ENCODE results near the gene MDH2.

The MDH2 gene

GRCh38 chr7:76048668-76048988 lies 722 bp downstream of the MDH2 start:
- Histone ChIP-seq H3K4me3 (ENCODE audit: low read length, poor library complexity, severe bottlenecking) (peak overlapping the region; percentile 97), H3K9me2 (replicated peaks; ENCODE audit: low read depth, low read length) (no peaks in the 10 kb centered on the region), H2AFZ (ENCODE audit: low read length) (peak overlapping the region; percentile 81), H3F3A (ENCODE audit: low read depth) (no peaks in the 10 kb centered on the region), H4K20me1 (ENCODE audit: insufficient read depth, low read length, poor library complexity, severe bottlenecking) (peaks cover 23% of the 10 kb centered on the region), H3K79me2 (ENCODE audit: insufficient read depth, low read length) (peaks cover 89% of the 10 kb centered on the region), H3K9me3 (ENCODE audit: insufficient read depth, low read depth, low read length) (no peaks in the 10 kb centered on the region), H3K4me2 (ENCODE audit: low read depth, low read length, poor library complexity, severe bottlenecking) (peak overlapping the region; percentile 94), H3K9ac (ENCODE audit: low read depth, low read length, poor library complexity, severe bottlenecking) (peak overlapping the region; percentile 98), H3K27me3 (ENCODE audit: insufficient read depth, low read length, poor library complexity, severe bottlenecking) (peaks cover 4% of the 10 kb centered on the region), H3K36me3 (ENCODE audit: insufficient read depth, low read length) (no peaks in the 10 kb centered on the region), H3K4me1 (ENCODE audit: insufficient read depth, low read length, poor library complexity, severe bottlenecking) (peaks cover 45% of the 10 kb centered on the region)
- TF ChIP-seq EZH2phosphoT487 (IDR thresholded peaks at IDR 0.05; ENCODE audit: borderline replicate concordance) (no peak), CTCF (conservative IDR thresholded peaks at IDR 0.05; ENCODE audit: low read length) (no peak; the same call in 1 of the 2 replicates)

- no peaks in the 10 kb centered on the region for H3F3A ChIP-seq (ENCODE audit: low read depth)
- peak overlapping the region; percentile 94 for H3K4me2 ChIP-seq (ENCODE audit: low read depth, low read length, poor library complexity, severe bottlenecking)
- peaks cover 24% of the 10 kb centered on the region for H4K20me1 ChIP-seq (ENCODE audit: insufficient read depth, low read length, poor library complexity, severe bottlenecking)
- H3K9ac ChIP-seq (ENCODE audit: low read depth, low read length, poor library complexity, severe bottlenecking) = peak overlapping the region; percentile 98
- H3K9me3 ChIP-seq (ENCODE audit: insufficient read depth, low read depth, low read length) = no peaks in the 10 kb centered on the region
- peaks cover 4% of the 10 kb centered on the region for H3K27me3 ChIP-seq (ENCODE audit: insufficient read depth, low read length, poor library complexity, severe bottlenecking)
- TF ChIP-seq CTCF (conservative IDR thresholded peaks at IDR 0.05; ENCODE audit: low read length) = no peak
- TF ChIP-seq EZH2phosphoT487 (IDR thresholded peaks at IDR 0.05; ENCODE audit: borderline replicate concordance) = no peak
- H2AFZ ChIP-seq (ENCODE audit: low read length) = no peak overlapping the region
- peaks cover 95% of the 10 kb centered on the region for H3K79me2 ChIP-seq (ENCODE audit: insufficient read depth, low read length)
- no peaks in the 10 kb centered on the region for H3K9me2 ChIP-seq (replicated peaks; ENCODE audit: low read depth, low read length)
- peaks cover 44% of the 10 kb centered on the region for H3K4me1 ChIP-seq (ENCODE audit: insufficient read depth, low read length, poor library complexity, severe bottlenecking)
- H3K4me3 ChIP-seq (ENCODE audit: low read length, poor library complexity, severe bottlenecking) = peak overlapping the region; percentile 97
- H3K36me3 ChIP-seq (ENCODE audit: insufficient read depth, low read length) = no peaks in the 10 kb centered on the region
Measured at GRCh38 chr7:76049295-76049694, 1.4 kb downstream of the MDH2 start.

- no peaks in the 10 kb centered on the region for H3K9me2 ChIP-seq (replicated peaks; ENCODE audit: low read depth, low read length)
- H2AFZ ChIP-seq (ENCODE audit: low read length) = no peak overlapping the region
- H3F3A ChIP-seq (ENCODE audit: low read depth) = no peaks in the 10 kb centered on the region
- H3K4me2 ChIP-seq (ENCODE audit: low read depth, low read length, poor library complexity, severe bottlenecking) = peak overlapping the region; percentile 94
- peaks cover 4% of the 10 kb centered on the region for H3K27me3 ChIP-seq (ENCODE audit: insufficient read depth, low read length, poor library complexity, severe bottlenecking)
- no peaks in the 10 kb centered on the region for H3K36me3 ChIP-seq (ENCODE audit: insufficient read depth, low read length)
- TF ChIP-seq EZH2phosphoT487 (IDR thresholded peaks at IDR 0.05; ENCODE audit: borderline replicate concordance) (no peak), CTCF (conservative IDR thresholded peaks at IDR 0.05; ENCODE audit: low read length) (no peak)
- peaks cover 91% of the 10 kb centered on the region for H3K79me2 ChIP-seq (ENCODE audit: insufficient read depth, low read length)
- peak overlapping the region; percentile 97 for H3K4me3 ChIP-seq (ENCODE audit: low read length, poor library complexity, severe bottlenecking)
- peaks cover 38% of the 10 kb centered on the region for H3K4me1 ChIP-seq (ENCODE audit: insufficient read depth, low read length, poor library complexity, severe bottlenecking)
- H3K9me3 ChIP-seq (ENCODE audit: insufficient read depth, low read depth, low read length) = no peaks in the 10 kb centered on the region
- no peak overlapping the region for H3K9ac ChIP-seq (ENCODE audit: low read depth, low read length, poor library complexity, severe bottlenecking)
- H4K20me1 ChIP-seq (ENCODE audit: insufficient read depth, low read length, poor library complexity, severe bottlenecking) = peaks cover 33% of the 10 kb centered on the region
Measured at GRCh38 chr7:76050545-76050944, 2.6 kb downstream of the MDH2 start.

Data from Loucy (cell line).